Natural killer cell (primary cell): ENCODE data around the gene LRRC8C. TPM values are rescaled to one million over a fixed set of nuclear protein-coding genes. Genes with fewer than 3 reads are reported as not detected.
A peak's percentile ranks its signal among the peaks of the same experiment; 100 is the strongest.

Experiments used
- ATAC-seq, 3 donors: fragments of 150-1000 bp in 2 of 3; fragments of 200-7000 bp in 1 of 3; cut with Tn5 transposase; 1 replicate in 1 of 3; 2 replicates in 2 of 3; pipeline ENCODE4 v1.10.0; 2021; ENCODE audit warnings: mild to moderate bottlenecking in 2 of 3, moderate library complexity in 2 of 3
- DNase-seq, 2 donors: peaks; one replicate each; pipeline versions ENCODE4 v3.0.0 to v3.0.0-alpha.2; 2013 to 2021; ENCODE audit warnings: mixed read lengths in 1 of 2
- H3K27ac ChIP-seq: one replicate; pipeline ENCODE4 v1.5.1; 2013; ENCODE audit warnings: mild to moderate bottlenecking, low read length
- H3K27me3 ChIP-seq: one replicate; pipeline ENCODE4 v1.6.1; 2013; ENCODE audit warnings: low read length; ENCODE audit not compliant: control insufficient read depth, insufficient read depth
- H3K36me3 ChIP-seq: one replicate; pipeline ENCODE4 v1.6.1; 2013; ENCODE audit warnings: low read length; ENCODE audit not compliant: control insufficient read depth, insufficient read depth
- H3K4me1 ChIP-seq: one replicate; pipeline ENCODE4 v1.6.1; 2013; ENCODE audit warnings: low read length; ENCODE audit not compliant: control insufficient read depth, insufficient read depth
- H3K4me3 ChIP-seq: one replicate; pipeline ENCODE4 v1.5.1; 2013; ENCODE audit warnings: low read length
- H3K9me3 ChIP-seq: one replicate; pipeline ENCODE4 v1.6.1; 2013; ENCODE audit warnings: low read length; ENCODE audit not compliant: control insufficient read depth, insufficient read depth
- H3K27ac Mint-ChIP-seq, 2 donors: one replicate each; pipeline ENCODE4 v1.8.0; 2022; ENCODE audit warnings: mild to moderate bottlenecking in 2 of 2, mixed read lengths in 2 of 2, moderate library complexity in 1 of 2
- H3K27me3 Mint-ChIP-seq, 2 donors: one replicate each; pipeline ENCODE4 v1.8.0; 2022; ENCODE audit warnings: low read depth in 2 of 2, mixed read lengths in 2 of 2
- H3K36me3 Mint-ChIP-seq: one replicate; pipeline ENCODE4 v1.8.0; 2022; ENCODE audit warnings: mixed read lengths
- H3K4me1 Mint-ChIP-seq, 2 donors: one replicate each; pipeline ENCODE4 v1.8.0; 2022; ENCODE audit warnings: mixed read lengths in 2 of 2
- H3K4me3 Mint-ChIP-seq: one replicate; pipeline ENCODE4 v1.8.0; 2022; ENCODE audit warnings: mild to moderate bottlenecking, moderate library complexity, mixed read lengths
- H3K9me3 Mint-ChIP-seq, 2 donors: one replicate each; pipeline ENCODE4 v1.8.0; 2022; ENCODE audit warnings: mixed read lengths in 2 of 2
- CTCF ChIP-seq: fragments of 200-600 bp; IDR thresholded peaks from one replicate; pipeline ENCODE4 v1.8.0; 2022; ENCODE audit warnings: antibody characterized with exemption
- WGBS: methylation state at CpG from one replicate; pipeline ENCODE4 v1.1.7; 2013; ENCODE audit warnings: missing lambda C conversion rate; ENCODE audit not compliant: insufficient coverage; 5-methylcytosine and 5-hydroxymethylcytosine counted together
- intact Hi-C: fragments of 100-400 bp; cut with micrococcal nuclease; formaldehyde crosslinking; loops from one replicate; pipeline ENCODE4 v1.14.2; 2022
- total RNA-seq, 4 donors: library from RNA; stranded (reverse); fragments of 120-200 nt in 1 of 4; gene quantifications; one replicate each; pipeline versions ENCODE4 v1.2.3 to v1.2.4, GENCODE V29; 2013 to 2022

Gene LRRC8C
- total RNA-seq, 3 donors from 2014 or later (not counting 1 experiment from before 2014, with no cell fraction given), result 7.6 to 19.1 (median 15.1) TPM

- H3K9me3 ChIP-seq, result no peaks in the 10 kb centered on the region
- H3K4me3 ChIP-seq, result no peak overlapping the region
- intact Hi-C loops, result no loop called here
- Mint-ChIP-seq H3K27ac (peak overlapping the region; percentile 53 to 84), H3K4me1 (peaks cover 70 to 78% of the 10 kb centered on the region in 2 donors), H3K9me3 (no peaks in the 10 kb centered on the region), H3K4me3 (peak overlapping the region; percentile 43), H3K27me3 (no peaks in the 10 kb centered on the region), H3K36me3 (no peaks in the 10 kb centered on the region)
- 84% methylated on average over 3 of the region's 4 CpGs for WGBS
- no peak for DNase-seq
- TF ChIP-seq CTCF, result no peak
- H3K36me3 ChIP-seq, result no peaks in the 10 kb centered on the region
- H3K4me1 ChIP-seq, result peaks cover 31% of the 10 kb centered on the region
- H3K27ac ChIP-seq, result peak overlapping the region; percentile 32
- H3K27me3 ChIP-seq, result no peaks in the 10 kb centered on the region
- ATAC-seq, result no peak
Observed at GRCh38 chr1:89725011-89725370, 92.1 kb downstream of the LRRC8C start.

- H3K4me3 Mint-ChIP-seq, result no peak overlapping the region
- H3K36me3 ChIP-seq, result no peaks in the 10 kb centered on the region
- H3K27ac ChIP-seq, result no peak overlapping the region
- H3K36me3 Mint-ChIP-seq, result no peaks in the 10 kb centered on the region
- no peaks in the 10 kb centered on the region for H3K9me3 ChIP-seq
- WGBS, result 78% methylated on average over 4 of the region's 4 CpGs
- H3K9me3 Mint-ChIP-seq, result no peaks in the 10 kb centered on the region
- ATAC-seq (no peak), DNase-seq (no peak)
- no peaks in the 10 kb centered on the region for H3K27me3 Mint-ChIP-seq
- peaks cover 63 to 71% of the 10 kb centered on the region in 2 donors for H3K4me1 Mint-ChIP-seq
- intact Hi-C loops, result no loop called here
- peaks cover 30% of the 10 kb centered on the region for H3K4me1 ChIP-seq
- no peak overlapping the region for H3K4me3 ChIP-seq
- no peaks in the 10 kb centered on the region for H3K27me3 ChIP-seq
- H3K27ac Mint-ChIP-seq, result peak overlapping the region; percentile 53 to 84
- TF ChIP-seq CTCF, result no peak
Observed at GRCh38 chr1:89725631-89726030, 92.7 kb downstream of the LRRC8C start.

- H3K4me1 Mint-ChIP-seq, result peaks cover 65% of the 10 kb centered on the region in 2 donors
- no peak for DNase-seq
- H3K9me3 Mint-ChIP-seq, result no peaks in the 10 kb centered on the region
- H3K27me3 Mint-ChIP-seq, result no peaks in the 10 kb centered on the region
- WGBS, result 86% methylated on average over 10 of the region's 12 CpGs
- H3K4me3 Mint-ChIP-seq, result no peak overlapping the region
- ATAC-seq, result no peak
- intact Hi-C loops, result no loop called here
- no peaks in the 10 kb centered on the region for H3K27me3 ChIP-seq
- H3K9me3 ChIP-seq, result no peaks in the 10 kb centered on the region
- H3K4me1 ChIP-seq, result peaks cover 21% of the 10 kb centered on the region
- H3K27ac Mint-ChIP-seq, result no peak overlapping the region
- H3K4me3 ChIP-seq, result no peak overlapping the region
- H3K36me3 Mint-ChIP-seq, result no peaks in the 10 kb centered on the region
- TF ChIP-seq CTCF, result no peak
- no peaks in the 10 kb centered on the region for H3K36me3 ChIP-seq
- H3K27ac ChIP-seq, result no peak overlapping the region
Observed at GRCh38 chr1:89727517-89728312, 94.8 kb downstream of the LRRC8C start.

GRCh38 chr1:89728381-89728780, 95.5 kb downstream of the LRRC8C start:
- H3K4me3 Mint-ChIP-seq, result no peak overlapping the region
- no peak overlapping the region for H3K27ac Mint-ChIP-seq
- DNase-seq, result no peak
- H3K27me3 Mint-ChIP-seq, result no peaks in the 10 kb centered on the region
- 67% methylated on average over 4 of the region's 4 CpGs for WGBS
- Histone ChIP-seq H3K36me3 (no peaks in the 10 kb centered on the region), H3K9me3 (no peaks in the 10 kb centered on the region), H3K4me3 (no peak overlapping the region), H3K27me3 (no peaks in the 10 kb centered on the region), H3K27ac (no peak overlapping the region), H3K4me1 (peaks cover 21% of the 10 kb centered on the region)
- H3K4me1 Mint-ChIP-seq, result peaks cover 58 to 61% of the 10 kb centered on the region in 2 donors
- no peak for TF ChIP-seq CTCF
- intact Hi-C loops, result no loop called here
- no peaks in the 10 kb centered on the region for H3K36me3 Mint-ChIP-seq
- H3K9me3 Mint-ChIP-seq, result no peaks in the 10 kb centered on the region
- no peak for ATAC-seq
